Measurements from ENCODE around the gene MYO9A. TPM values are rescaled to one million over a fixed set of nuclear protein-coding genes. Genes with fewer than 3 reads are reported as not detected.

MYO9A gene
- total and polyA plus RNA-seq, 10 of the 15 experiments (the other 5 are each of a cell fraction or from before 2014, with no cell fraction given), result 3.3 to 25.3 (median 12.2) TPM

DNA sequence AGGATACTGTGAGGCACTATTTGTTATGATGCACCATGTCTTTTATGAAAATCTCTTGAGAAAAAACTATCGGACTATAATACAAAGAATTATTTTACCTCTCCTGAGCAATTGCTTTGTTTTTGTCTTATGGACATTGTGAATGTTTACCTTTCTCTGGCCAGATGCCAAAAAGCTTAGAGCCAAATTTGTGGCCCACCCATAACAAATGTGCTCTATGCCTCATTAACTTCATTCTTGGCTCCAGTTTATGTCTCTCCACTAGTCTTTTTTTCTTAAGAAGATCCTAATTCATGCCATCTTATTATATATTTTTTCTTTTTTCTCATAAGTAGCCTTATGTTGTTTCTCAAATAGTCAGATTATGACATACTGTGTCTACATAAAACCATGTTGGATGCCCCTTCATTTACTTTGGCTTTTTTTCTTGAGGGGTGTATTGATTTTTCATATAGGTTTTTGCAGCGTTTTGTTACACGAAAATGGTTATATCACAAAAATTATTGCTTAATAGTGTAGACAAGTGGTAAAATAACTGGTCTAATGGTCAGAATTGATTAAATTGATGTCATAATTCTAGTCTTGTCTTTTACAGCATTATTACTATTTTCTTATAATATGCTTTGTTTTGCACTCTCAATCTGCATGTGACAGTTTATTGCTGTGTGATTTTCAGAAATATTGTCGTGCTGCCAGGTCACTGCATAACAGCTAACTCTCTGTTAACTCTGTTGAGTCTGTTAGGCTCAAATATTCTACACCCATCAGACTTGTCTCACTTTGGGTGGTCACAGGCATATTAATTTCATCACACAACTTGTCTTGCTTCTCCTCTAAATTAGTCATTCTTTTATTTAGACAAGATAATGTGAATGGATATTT lies 18.5 kb upstream of the MYO9A start (continued):
- no peak for TF ChIP-seq YY1 (IDR thresholded peaks at IDR 0.05; ENCODE audit: low read depth, low read length)
- TF ChIP-seq ZBED1 (IDR thresholded peaks at IDR 0.05; ENCODE audit: borderline replicate concordance), result no peak
- TF ChIP-seq MYC (IDR thresholded peaks at IDR 0.05; ENCODE audit: insufficient read depth, insufficient read length, insufficient replicate concordance, low read length, severe bottlenecking), result no peak
- TF ChIP-seq SIX5 (IDR thresholded peaks at IDR 0.05; ENCODE audit: low read depth, low read length, severe bottlenecking), result no peak
- no peak for TF ChIP-seq ZNF207 (IDR thresholded peaks at IDR 0.05; ENCODE audit: borderline replicate concordance)
- TF ChIP-seq RFX5 (IDR thresholded peaks at IDR 0.05; ENCODE audit: low read depth, low read length), result no peak
- no peak for TF ChIP-seq HCFC1 (IDR thresholded peaks at IDR 0.05; ENCODE audit: low read length)
- no peak for TF ChIP-seq TBL1XR1 (IDR thresholded peaks at IDR 0.05; ENCODE audit: low read depth, low read length)
- TF ChIP-seq RBBP5 (conservative IDR thresholded peaks at IDR 0.05), result no peak
- TF ChIP-seq HDGF (IDR thresholded peaks at IDR 0.05), result no peak
- TF ChIP-seq NFYA (IDR thresholded peaks at IDR 0.05; ENCODE audit: borderline replicate concordance, low read depth, low read length), result no peak
- no peak for TF ChIP-seq BACH1 (IDR thresholded peaks at IDR 0.05; ENCODE audit: borderline replicate concordance)
- TF ChIP-seq NBN (IDR thresholded peaks at IDR 0.05), result no peak
- TF ChIP-seq, protein P1, sequence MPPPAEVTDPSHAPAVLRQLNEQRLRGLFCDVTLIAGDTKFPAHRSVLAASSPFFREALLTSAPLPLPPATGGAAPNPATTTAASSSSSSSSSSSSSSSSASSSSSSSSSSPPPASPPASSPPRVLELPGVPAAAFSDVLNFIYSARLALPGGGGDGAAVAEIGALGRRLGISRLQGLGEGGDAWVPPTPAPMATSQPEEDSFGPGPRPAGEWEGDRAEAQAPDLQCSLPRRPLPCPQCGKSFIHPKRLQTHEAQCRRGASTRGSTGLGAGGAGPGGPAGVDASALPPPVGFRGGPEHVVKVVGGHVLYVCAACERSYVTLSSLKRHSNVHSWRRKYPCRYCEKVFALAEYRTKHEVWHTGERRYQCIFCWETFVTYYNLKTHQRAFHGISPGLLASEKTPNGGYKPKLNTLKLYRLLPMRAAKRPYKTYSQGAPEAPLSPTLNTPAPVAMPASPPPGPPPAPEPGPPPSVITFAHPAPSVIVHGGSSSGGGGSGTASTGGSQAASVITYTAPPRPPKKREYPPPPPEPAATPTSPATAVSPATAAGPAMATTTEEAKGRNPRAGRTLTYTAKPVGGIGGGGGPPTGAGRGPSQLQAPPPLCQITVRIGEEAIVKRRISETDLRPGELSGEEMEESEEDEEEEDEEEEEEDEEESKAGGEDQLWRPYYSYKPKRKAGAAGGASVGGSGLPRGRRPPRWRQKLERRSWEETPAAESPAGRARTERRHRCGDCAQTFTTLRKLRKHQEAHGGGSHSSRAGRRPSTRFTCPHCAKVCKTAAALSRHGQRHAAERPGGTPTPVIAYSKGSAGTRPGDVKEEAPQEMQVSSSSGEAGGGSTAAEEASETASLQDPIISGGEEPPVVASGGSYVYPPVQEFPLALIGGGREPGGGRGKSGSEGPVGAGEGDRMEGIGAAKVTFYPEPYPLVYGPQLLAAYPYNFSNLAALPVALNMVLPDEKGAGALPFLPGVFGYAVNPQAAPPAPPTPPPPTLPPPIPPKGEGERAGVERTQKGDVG (CRISPR knock-in tag; IDR thresholded peaks at IDR 0.05), result no peak
- TF ChIP-seq, protein P2, sequence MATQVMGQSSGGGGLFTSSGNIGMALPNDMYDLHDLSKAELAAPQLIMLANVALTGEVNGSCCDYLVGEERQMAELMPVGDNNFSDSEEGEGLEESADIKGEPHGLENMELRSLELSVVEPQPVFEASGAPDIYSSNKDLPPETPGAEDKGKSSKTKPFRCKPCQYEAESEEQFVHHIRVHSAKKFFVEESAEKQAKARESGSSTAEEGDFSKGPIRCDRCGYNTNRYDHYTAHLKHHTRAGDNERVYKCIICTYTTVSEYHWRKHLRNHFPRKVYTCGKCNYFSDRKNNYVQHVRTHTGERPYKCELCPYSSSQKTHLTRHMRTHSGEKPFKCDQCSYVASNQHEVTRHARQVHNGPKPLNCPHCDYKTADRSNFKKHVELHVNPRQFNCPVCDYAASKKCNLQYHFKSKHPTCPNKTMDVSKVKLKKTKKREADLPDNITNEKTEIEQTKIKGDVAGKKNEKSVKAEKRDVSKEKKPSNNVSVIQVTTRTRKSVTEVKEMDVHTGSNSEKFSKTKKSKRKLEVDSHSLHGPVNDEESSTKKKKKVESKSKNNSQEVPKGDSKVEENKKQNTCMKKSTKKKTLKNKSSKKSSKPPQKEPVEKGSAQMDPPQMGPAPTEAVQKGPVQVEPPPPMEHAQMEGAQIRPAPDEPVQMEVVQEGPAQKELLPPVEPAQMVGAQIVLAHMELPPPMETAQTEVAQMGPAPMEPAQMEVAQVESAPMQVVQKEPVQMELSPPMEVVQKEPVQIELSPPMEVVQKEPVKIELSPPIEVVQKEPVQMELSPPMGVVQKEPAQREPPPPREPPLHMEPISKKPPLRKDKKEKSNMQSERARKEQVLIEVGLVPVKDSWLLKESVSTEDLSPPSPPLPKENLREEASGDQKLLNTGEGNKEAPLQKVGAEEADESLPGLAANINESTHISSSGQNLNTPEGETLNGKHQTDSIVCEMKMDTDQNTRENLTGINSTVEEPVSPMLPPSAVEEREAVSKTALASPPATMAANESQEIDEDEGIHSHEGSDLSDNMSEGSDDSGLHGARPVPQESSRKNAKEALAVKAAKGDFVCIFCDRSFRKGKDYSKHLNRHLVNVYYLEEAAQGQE (IDR thresholded peaks at IDR 0.05; ENCODE audit: low read depth, low read length), result no peak

Measured in GM12878 (cell line).